ENCODE data around the gene TCEA2.
"Not testable (repeated sequence)": the region's sequence is repeated elsewhere in the genome, so short reads cannot be mapped to it uniquely, and the experiment has no call there.

Gene TCEA2

DNA sequence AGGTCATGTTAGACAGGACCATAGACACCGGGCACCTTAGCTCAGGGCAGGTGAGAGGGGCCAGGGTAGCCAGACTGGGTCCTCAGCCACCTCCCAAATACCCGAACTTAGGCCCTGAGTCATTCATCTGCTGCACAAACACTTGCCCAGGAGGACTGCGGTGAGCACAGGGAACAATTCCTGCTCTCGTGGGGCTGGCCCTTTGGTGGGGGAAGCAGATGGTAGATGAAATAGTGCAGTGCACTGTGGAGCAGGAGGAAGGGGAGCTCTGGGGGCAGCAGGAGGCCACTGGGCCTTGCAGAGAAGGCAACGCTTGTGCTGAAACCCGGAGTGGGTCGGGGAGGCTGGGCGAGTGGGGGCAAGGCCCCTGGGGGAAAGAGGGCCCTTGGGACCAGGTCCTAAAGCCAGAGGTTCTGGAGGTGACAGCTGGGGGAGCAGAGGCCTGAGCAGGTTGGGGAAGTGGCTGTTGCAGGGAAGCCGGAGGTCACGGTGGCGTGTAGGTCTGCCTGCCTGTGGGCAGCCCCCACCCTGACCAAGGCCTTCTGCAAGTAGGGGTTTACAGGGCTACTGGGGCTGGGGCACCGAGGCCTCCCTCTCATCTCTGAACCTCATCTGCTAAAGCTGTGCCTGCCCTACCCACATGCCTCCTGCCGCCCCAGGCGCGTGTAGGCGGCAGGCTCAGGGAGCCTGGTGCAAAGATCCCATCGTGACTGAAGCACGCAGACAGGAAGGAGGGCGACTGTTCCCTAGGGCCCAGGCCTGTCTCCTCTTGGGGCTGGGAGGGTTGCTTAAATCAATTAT lies 49.0 kb downstream of the TCEA2 start:
- no peak for DNase-seq

DNA sequence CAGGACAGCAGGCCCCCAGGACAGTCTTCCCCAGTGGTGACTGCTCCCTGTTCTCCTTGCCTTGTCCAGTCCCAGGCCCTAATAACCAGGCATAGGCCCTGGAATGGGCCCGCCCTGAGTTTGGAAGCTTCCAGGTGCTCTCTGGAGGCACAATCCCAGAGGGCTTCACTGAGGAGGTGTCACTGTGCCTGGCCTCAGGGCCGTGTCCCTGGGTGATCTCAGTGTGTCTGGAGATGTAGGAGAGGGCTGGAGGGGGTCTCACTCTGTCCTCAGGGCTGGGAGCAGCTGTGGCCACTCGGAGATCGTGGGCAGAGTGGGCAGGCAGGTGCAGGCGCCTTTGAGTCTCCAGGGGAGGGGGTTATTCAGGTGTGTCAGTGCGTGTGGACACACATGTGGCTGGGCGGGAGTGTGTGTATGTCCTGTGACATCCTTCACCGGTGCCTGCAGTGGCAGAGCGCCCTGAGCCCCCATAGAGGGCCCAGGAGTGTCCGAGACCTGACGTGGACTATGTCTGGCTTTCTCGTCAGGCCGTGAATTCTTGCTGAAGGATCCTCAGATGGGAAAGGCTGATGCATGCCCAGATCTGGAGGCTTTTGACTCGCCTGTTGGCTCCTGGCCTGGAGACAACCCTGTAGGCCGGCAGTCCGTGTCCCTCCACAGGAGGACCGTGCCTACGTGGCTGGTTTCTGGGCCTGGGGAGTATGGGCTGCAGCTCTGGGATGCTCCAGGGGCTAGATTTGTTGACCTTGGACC lies 49.9 kb downstream of the TCEA2 start:
- no peak for DNase-seq

DNA sequence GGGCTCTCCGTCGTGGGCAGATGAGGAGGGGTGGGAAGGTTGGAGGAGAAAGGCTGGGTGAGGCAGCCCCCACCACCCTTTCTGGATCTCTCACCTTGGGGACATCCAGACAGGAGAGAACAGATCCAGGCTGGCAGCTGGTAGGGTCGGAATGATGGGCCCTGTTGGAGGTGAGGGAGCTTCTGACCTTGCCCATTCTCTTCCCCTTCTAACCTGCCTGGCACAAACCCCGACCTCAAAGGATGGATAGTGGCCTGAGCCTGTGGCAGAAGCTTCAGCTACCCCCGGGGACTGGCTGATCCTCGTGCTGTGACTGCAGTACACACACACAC lies 50.4 kb downstream of the TCEA2 start:
- DNase-seq: no peak

DNA sequence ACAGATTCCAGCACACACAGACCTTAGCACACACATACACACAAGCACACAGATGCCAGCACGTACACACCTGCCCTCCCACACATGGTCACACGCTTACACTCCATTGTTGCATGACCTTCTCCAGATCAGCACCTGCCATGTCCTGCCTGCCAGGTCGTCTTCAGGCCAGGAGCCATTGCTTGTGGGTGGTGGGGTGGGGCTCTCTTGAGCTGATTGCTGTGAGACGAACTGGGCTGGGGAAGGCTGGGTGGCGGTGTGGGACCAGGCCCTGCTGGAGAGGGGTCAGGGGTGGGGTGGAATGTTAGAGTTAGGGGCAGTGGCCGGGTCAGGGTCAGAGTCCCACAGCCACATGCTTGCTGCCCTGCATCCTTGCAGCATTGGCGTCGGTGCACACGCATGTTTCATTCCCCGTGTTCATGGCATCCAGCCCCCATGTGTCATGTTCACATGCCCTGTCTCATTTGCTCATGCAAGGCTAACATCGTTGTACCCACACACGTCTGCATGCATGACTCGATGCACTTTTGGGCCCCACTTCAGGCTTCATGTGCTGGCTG lies 50.9 kb downstream of the TCEA2 start:
- DNase-seq: no peak

DNA sequence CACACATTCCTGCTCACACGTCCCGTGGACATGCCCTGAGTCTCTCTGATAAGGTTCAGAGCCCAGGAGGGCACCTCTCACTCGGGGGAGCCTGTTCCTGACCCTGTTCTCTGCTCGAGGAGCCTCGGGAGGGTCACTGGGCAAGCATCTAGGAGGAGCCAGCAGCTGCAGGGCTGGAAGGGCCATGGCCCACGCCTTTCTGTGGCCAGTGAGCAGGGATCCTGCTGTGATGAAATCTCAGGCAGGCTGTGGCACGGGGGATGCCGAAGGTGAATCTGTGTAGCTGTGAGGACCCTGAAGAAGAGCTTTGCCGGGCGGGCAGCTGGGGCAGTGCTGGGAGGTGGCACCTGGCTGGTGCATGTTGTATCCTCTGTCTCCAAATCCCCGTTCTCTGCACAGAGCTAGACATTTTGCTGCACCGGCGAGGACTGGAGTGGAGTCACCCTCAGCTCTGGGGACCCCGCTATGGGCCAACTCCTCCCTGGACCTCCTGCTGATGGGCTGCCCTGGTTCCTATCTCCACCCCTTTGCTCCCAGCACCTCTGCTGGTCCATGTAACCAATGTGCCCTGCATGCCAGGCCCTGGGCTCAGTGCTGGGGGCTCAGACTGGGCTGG lies 51.5 kb downstream of the TCEA2 start:
- DNase-seq: no peak

DNA sequence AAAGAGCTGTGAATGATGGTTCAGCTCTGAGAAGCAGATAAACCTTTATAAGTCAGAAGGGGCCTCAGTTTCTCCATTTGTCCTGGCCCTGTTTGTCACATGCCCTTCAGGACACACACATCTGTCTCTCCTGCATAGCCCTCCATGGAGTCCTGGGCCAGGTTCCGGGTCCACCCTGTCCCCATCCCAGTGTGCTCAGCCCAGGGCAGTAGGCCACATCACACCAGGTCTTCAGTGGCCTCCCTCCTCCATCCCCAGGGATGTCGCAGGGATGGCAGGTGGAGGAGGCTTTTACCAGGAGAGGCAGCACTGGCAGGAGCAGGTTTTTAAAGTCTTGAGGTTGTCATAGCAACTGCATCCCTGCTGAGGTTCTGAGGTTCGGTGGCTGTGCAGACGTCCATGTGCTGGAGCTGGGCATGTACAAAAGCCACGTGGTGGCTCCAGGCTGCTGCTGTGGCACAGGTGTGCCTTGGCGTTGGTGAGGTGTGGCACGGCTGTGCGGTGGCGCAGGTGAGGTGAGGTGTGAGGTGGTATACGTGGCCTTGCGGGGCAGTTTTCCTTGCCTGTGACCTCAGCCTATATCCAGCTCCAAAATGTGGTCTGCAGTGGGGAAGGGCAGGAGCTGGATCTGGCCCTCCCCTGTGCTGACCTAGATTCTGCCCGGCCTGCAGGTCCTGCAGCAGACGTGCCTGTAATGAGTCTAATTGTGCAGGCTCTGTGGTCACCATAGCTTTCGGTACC lies 52.3 kb downstream of the TCEA2 start:
- DNase-seq: no peak

DNA sequence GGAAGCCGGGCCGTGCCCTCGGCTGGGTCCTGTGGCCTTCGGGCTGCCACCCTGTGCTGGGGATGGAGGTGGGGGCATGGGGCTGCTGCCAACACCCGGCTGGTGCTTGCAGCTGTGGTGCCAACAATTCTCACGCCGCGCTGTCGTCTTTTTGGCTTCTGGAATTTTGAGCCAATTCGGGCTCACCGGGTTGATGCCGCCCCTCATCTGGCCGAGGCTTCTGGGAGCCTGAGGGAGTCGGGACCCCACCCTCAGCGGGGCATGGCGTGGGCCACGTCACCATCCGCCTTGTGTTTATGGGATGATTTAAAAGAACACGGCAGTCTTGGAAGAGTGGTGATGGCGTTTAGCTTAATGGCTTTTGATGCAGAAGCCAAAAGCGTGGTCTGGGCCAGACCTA lies 53.0 kb downstream of the TCEA2 start:
- DNase-seq: no peak

DNA sequence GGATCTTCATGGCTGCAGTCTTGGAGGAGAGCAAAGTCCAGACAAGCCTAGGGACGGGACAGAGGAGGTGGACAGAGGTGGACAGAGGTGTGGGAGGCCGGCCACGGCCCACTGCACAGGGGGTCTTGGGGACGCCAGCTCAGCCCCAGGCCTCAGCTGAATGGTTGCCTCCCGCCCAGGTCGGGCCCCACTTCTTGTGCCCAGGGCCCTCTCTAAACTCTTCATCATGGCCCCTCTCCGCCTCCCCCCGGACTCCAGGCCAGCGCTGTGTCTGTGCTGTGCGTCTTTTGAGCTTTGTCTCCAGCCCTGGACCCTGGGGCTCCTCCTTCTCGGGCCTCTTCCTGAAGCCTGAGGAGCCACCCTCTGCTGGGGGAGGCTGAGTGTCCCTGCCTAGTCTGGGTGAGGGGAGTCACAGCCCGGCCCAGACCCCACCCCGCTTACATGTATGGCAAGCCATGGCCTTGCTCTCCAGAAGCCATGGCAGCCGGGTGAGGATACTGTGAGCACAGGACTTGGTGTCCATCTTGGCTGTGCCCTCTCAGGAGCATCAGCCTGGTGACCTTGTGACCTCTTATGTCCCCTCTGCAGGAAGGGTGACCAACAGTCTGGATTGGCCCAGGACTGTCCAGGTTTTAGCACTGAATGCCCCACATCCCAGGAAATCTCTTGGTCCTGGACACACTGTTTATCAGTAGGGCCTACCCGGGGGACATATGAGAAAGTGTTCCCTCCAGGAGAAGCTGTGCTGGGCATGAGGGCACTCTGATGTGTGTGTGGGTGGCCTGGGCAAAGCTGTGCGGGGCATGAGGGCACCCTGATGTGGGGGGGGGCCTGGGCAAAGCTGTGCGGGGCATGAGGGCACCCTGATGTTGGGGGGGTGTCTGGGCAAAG lies 53.8 kb downstream of the TCEA2 start:
- no peak for DNase-seq

DNA sequence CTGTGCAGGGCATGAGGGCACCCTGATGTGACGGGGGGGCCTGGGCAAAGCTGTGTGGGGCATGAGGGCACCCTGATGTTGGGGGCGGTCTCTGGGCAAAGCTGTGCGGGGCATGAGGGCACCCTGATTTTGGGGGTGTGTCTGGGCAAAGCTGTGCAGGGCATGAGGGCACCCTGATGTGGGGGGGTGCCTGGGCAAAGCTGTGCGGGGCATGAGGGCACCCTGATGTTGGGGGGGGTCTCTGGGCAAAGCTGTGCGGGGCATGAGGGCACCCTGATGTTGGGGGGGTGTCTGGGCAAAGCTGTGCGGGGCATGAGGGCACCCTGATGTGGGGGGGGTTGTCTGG lies 54.4 kb downstream of the TCEA2 start:
- DNase-seq: not testable (repeated sequence)

DNA sequence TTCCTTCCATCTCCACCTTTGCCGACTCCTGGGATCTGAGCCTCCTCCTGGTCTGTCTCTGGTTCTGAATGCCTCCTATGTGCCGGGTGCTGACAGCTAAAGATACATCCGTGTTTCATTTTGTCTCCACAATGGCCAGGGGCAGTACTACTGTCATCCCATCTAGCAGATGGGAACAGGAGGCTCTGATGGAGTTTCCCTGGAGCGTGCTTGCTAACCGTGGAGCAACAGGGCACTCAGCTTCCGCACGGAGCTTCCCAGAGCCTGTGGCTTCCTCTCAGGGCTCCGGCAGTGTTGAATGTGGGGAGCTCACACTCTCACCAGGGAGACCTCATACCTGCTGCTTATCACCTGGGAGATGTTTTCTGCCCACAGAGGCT lies 56.3 kb downstream of the TCEA2 start:
- DNase-seq: no peak

DNA sequence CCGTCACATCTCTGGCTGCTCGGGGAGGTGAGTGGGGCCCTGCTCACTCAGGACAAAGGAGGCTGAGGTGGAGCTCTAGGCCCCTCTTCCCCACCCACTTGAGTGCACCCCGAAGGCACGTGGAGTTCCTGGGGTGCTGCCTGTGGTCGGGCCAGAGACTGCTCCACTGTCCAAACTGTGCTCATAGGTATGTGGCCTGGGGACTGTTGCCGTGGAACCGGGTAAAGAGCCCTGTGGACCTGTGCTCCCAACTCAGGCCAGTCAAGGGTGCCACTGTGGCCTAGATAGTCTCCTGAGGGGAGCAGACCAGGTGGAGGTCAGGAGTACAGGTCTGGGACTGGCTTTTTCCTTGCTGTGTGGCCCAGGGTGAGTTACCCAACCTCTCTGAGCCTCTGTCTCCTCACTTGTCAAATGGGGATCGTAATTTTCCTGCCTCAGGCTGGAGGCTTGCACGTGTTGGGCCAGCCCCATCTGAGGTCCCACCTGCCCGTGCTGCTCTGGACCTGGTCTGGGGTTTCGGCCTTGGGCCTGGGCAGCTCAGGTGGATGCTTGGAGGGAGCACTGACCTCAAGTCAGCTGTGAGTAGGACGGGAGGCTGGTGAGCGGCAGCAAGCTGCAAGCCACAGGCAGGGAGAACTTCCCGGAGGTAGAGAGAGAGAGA lies 56.8 kb downstream of the TCEA2 start:
- no peak for DNase-seq

DNA sequence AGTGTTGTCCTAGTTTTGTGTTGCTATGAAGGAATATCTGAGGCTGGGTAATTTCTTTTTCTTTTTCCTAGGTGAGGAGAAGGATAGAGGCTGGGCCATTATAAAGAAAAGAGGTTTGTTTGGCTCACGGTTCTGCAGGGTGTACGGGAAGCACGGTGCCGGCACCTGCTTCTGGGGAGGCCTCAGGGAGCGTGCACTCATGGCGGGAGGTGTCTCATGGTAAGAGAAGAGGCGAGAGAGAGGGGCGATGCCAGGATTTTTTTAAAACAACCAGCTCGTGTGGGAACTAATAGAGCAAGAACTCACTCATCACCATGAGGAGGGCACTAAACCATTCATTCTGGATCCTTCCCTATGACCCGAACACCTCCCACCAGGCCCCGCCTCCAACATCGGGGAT lies 58.6 kb downstream of the TCEA2 start:
- DNase-seq: no peak
